Glomerular endothelial cell (primary cell): ENCODE results near the gene UBR2. TPM values are rescaled to one million over a fixed set of nuclear protein-coding genes. Genes with fewer than 3 reads are reported as not detected.
"Not testable (repeated sequence)": the region's sequence is repeated elsewhere in the genome, so short reads cannot be mapped to it uniquely, and the experiment has no call there.

Experiments
- DNase-seq: peaks from one replicate; pipeline ENCODE4 v3.0.0-alpha.2; 2011; ENCODE audit warnings: low read depth, low spot score; ENCODE audit errors: extremely low read depth
- total RNA-seq: library from RNA; depleted of rRNA; stranded (reverse); fragments of >200 nt; gene quantifications from 2 replicates; pipeline ENCODE4 v1.2.3, GENCODE V29; 2015

Gene UBR2
- total RNA-seq, 1 donor from 2014 or later = 17.4 TPM

GRCh38 chr6:42690151-42690702 lies 126.4 kb downstream of the UBR2 start:
- DNase-seq = no peak

GRCh38 chr6:42690872-42691271 lies 127.0 kb downstream of the UBR2 start:
- no peak for DNase-seq

GRCh38 chr6:42692137-42692911 lies 128.5 kb downstream of the UBR2 start:
- peak; percentile 20 for DNase-seq

- no peak for DNase-seq
Observed at GRCh38 chr6:42693725-42694323, 130.0 kb downstream of the UBR2 start.

GRCh38 chr6:42694586-42694985 lies 130.8 kb downstream of the UBR2 start:
- DNase-seq = no peak

- DNase-seq = no peak
Observed at GRCh38 chr6:42696526-42697267, 132.9 kb downstream of the UBR2 start.

GRCh38 chr6:42697268-42697655 lies 133.4 kb downstream of the UBR2 start:
- no peak for DNase-seq

GRCh38 chr6:42698217-42698616 lies 134.4 kb downstream of the UBR2 start:
- DNase-seq = no peak

GRCh38 chr6:42702200-42702599 lies 138.4 kb downstream of the UBR2 start:
- no peak for DNase-seq

- DNase-seq = not testable (repeated sequence)
Observed at GRCh38 chr6:42702786-42703185, 139.0 kb downstream of the UBR2 start.

GRCh38 chr6:42704251-42704936 lies 140.6 kb downstream of the UBR2 start:
- DNase-seq = no peak

- DNase-seq = no peak
Observed at GRCh38 chr6:42704937-42705374, 141.1 kb downstream of the UBR2 start.

- DNase-seq = no peak
Observed at GRCh38 chr6:42707595-42707994, 143.8 kb downstream of the UBR2 start.

- DNase-seq = no peak
Observed at GRCh38 chr6:42708096-42708495, 144.3 kb downstream of the UBR2 start.

- no peak for DNase-seq
Observed at GRCh38 chr6:42709871-42710270, 146.0 kb downstream of the UBR2 start.

GRCh38 chr6:42710316-42710715 lies 146.5 kb downstream of the UBR2 start:
- no peak for DNase-seq

- DNase-seq = no peak
Observed at GRCh38 chr6:42711930-42712329, 148.1 kb downstream of the UBR2 start.

GRCh38 chr6:42714098-42714761 lies 150.4 kb downstream of the UBR2 start:
- no peak for DNase-seq

- no peak for DNase-seq
Observed at GRCh38 chr6:42715871-42716270, 152.0 kb downstream of the UBR2 start.

- DNase-seq = no peak
Observed at GRCh38 chr6:42720739-42721138, 156.9 kb downstream of the UBR2 start.
